Renal cortical epithelial cell (primary cell): Measurements from ENCODE around the gene IGSF21. TPM values are rescaled to one million over a fixed set of nuclear protein-coding genes. Genes with fewer than 3 reads are reported as not detected.
"Not testable (repeated sequence)": the region's sequence is repeated elsewhere in the genome, so short reads cannot be mapped to it uniquely, and the experiment has no call there.

Experiments
- DNase-seq: peaks from one replicate; pipeline ENCODE4 v3.0.0-alpha.2; 2011; ENCODE audit warnings: low read depth
- total RNA-seq: library from RNA; depleted of rRNA; stranded (reverse); fragments of >200 nt; gene quantifications from 2 replicates; pipeline ENCODE4 v1.2.3, GENCODE V29; 2014

IGSF21 gene
- total RNA-seq, 1 donor from 2014 or later = not detected

DNA sequence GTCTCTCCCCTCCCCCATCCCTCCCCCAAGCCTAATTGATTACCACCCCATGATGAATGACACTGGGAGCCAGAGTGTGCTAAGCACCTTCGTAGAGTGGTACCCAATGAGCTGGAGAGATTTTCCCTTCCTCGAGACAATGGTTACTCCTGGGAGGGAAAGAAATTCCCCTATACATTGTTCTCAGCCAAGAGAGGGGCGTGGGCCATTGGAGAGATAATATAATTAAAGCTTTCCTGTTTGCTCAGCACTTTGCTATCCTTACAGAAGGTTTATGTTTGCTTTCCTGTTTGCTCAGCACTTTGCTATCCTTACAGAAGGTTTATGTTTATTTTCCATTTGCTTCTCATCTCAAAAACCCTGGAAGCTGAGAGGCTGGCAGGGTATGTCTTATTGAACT lies 247.0 kb downstream of the IGSF21 start:
- no peak for DNase-seq

- no peak for DNase-seq
These were observed 250.1 kb downstream of the IGSF21 start for GRCh38 chr1:18357622-18358230.

GRCh38 chr1:18358600-18358999 lies 251.0 kb downstream of the IGSF21 start:
- no peak for DNase-seq

- peak; percentile 25 for DNase-seq
These were observed 252.7 kb downstream of the IGSF21 start for GRCh38 chr1:18360251-18360650.

DNA sequence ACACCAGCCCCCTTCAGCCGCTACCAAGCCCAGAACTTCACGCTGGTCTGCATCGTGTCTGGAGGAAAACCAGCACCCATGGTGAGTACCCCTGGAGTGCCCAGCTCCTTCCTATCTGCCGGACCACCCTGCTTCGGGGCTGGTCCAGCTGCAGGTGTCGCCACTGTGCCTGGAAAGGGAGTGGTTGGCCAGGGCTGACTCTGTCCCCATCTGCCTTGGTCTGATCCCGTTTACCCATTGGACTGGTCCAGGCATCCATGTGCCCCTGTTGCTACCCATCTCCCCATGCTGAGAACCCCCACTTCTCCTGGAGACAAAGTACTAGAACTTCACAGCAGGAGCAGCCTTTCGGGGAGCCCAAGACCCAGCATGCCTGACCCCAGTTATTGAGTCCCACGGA lies 254.6 kb downstream of the IGSF21 start:
- no peak for DNase-seq

GRCh38 chr1:18363436-18363835 lies 255.8 kb downstream of the IGSF21 start:
- DNase-seq = no peak

- DNase-seq = no peak
These were observed 257.6 kb downstream of the IGSF21 start for GRCh38 chr1:18365099-18365705.

GRCh38 chr1:18372505-18372904 lies 264.9 kb downstream of the IGSF21 start:
- DNase-seq = not testable (repeated sequence)

DNA sequence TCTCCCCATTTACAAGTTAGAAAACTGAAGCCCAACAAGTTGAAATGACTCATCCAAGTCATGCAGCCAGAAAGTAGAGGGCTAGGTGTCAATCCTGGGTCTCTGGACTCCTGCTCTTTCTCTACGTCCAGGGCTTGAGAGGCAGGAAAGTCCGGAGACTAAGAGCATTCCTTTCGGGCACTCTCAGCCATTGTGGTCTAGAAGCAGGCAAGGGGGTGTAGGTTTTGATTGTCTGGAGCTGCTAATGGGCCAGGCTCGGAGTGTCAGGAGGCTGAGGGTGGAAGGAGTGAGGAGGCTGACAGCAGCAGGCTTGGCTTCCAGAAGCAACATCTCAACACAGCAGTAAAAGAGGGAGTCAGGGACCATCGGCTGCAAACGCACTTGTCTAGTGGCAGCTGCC lies 265.6 kb downstream of the IGSF21 start:
- no peak for DNase-seq

- DNase-seq = no peak
These were observed 266.4 kb downstream of the IGSF21 start for GRCh38 chr1:18373882-18374493.

DNA sequence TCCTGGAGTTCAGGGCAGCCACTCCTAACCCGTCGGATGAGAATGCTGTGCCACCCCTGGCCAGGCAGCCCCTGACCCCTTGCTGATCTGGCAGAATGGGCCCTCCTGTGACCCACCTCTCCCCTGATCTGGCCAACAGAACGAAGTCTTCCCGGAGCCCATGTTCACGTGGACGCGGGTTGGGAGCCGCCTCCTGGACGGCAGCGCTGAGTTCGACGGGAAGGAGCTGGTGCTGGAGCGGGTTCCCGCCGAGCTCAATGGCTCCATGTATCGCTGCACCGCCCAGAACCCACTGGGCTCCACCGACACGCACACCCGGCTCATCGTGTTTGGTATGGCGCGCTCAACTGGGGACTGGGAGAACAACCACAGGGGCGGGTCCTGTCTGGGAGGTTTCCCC lies 269.1 kb downstream of the IGSF21 start:
- DNase-seq = no peak

- no peak for DNase-seq
These were observed 272.7 kb downstream of the IGSF21 start for GRCh38 chr1:18380288-18380687.

- no peak for DNase-seq
These were observed 276.5 kb downstream of the IGSF21 start for GRCh38 chr1:18384059-18384458.

DNA sequence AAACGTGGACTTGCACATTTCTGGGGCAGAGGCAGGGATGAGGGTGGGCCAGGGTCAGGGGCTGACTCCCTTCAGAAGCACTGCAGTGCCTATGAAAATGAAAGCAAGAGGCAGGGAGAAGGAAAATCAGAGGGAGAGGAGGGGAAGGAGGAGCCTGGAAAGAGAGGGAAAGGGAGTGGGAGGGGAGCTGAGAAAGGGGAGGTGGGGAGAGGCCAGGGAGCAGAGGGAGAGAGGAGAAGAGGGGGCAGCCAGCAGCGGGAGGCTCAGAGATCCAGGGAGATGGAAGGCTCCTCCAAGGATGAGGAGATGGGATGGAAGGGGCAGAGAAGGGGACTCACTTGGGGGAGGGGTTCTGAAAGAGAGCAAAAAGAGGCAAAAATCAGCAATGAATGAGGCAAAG lies 276.9 kb downstream of the IGSF21 start:
- no peak for DNase-seq

- DNase-seq = no peak
These were observed 277.7 kb downstream of the IGSF21 start for GRCh38 chr1:18385239-18385790.

GRCh38 chr1:18386591-18386990 lies 279.0 kb downstream of the IGSF21 start:
- DNase-seq = no peak

GRCh38 chr1:18387307-18387706 lies 279.7 kb downstream of the IGSF21 start:
- DNase-seq = no peak

GRCh38 chr1:18390953-18391352 lies 283.4 kb downstream of the IGSF21 start:
- DNase-seq = no peak

GRCh38 chr1:18394563-18395156 lies 287.1 kb downstream of the IGSF21 start:
- no peak for DNase-seq

GRCh38 chr1:18396247-18396980 lies 288.8 kb downstream of the IGSF21 start:
- DNase-seq = peak; percentile 58

DNA sequence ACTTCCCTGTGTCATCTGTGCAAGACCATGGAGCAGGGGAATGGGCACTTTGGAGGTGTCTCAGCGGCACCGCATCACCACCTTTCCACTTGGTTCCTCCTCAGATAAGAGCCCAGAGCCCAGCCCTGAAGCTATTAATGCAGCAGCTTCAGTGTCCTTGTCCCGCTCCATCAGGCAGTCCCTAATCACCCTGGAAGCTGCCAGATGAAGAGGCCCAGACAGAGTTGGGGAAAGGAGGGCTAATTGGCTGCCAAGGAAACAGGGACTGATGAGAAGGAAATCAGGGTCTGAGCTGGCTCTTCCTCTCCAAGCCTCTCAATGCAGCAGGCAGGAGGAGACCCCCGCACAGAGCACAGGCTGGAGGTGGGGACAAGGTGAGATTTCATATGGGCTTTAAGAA lies 290.0 kb downstream of the IGSF21 start:
- no peak for DNase-seq
